GM18505 (cell line): ENCODE data around the gene GOLGA7B.
"Not testable (repeated sequence)": the region's sequence is repeated elsewhere in the genome, so short reads cannot be mapped to it uniquely, and the experiment has no call there.

Source experiments
- ATAC-seq: cut with Tn5 transposase; IDR thresholded peaks from one replicate; pipeline ENCODE4 v1.9.1; 2021; ENCODE audit not compliant: unreplicated experiment
- POLR2A ChIP-seq: IDR thresholded peaks from 4 replicates; pipeline ENCODE4 v1.6.1; 2011; ENCODE audit warnings: borderline replicate concordance; ENCODE audit not compliant: insufficient read depth, insufficient read length; ENCODE audit errors: extremely low read depth

GOLGA7B gene

GRCh38 chr10:97823734-97824133 lies 25.9 kb upstream of the GOLGA7B start:
- no peak for ATAC-seq
- no peak for TF ChIP-seq POLR2A

GRCh38 chr10:97825020-97825760 lies 24.5 kb upstream of the GOLGA7B start:
- no peak for TF ChIP-seq POLR2A
- no peak for ATAC-seq

- no peak for ATAC-seq
- TF ChIP-seq POLR2A: no peak
Measured at GRCh38 chr10:97826892-97827291, 22.8 kb upstream of the GOLGA7B start.

GRCh38 chr10:97827702-97828291 lies 21.8 kb upstream of the GOLGA7B start:
- no peak for ATAC-seq
- TF ChIP-seq POLR2A: no peak

GRCh38 chr10:97828721-97829120 lies 20.9 kb upstream of the GOLGA7B start:
- no peak for ATAC-seq
- TF ChIP-seq POLR2A: no peak

- no peak for ATAC-seq
Measured at GRCh38 chr10:97830064-97830463, 19.6 kb upstream of the GOLGA7B start.

GRCh38 chr10:97831259-97831658 lies 18.4 kb upstream of the GOLGA7B start:
- no peak for TF ChIP-seq POLR2A

More at GRCh38 chr10:97830064-97830463, 19.6 kb upstream of the GOLGA7B start:
- no peak for TF ChIP-seq POLR2A

GRCh38 chr10:97836446-97836845 lies 13.2 kb upstream of the GOLGA7B start:
- no peak for TF ChIP-seq POLR2A
- ATAC-seq: no peak

More at GRCh38 chr10:97831259-97831658, 18.4 kb upstream of the GOLGA7B start:
- ATAC-seq: no peak

GRCh38 chr10:97838091-97838490 lies 11.6 kb upstream of the GOLGA7B start:
- no peak for TF ChIP-seq POLR2A
- ATAC-seq: no peak

GRCh38 chr10:97841166-97841565 lies 8.5 kb upstream of the GOLGA7B start:
- not testable (repeated sequence) for ATAC-seq

- ATAC-seq: not testable (repeated sequence)
Measured at GRCh38 chr10:97842114-97842513, 7.5 kb upstream of the GOLGA7B start.

GRCh38 chr10:97842656-97843280 lies 6.9 kb upstream of the GOLGA7B start:
- TF ChIP-seq POLR2A: no peak
- no peak for ATAC-seq

GRCh38 chr10:97843281-97843671 lies 6.4 kb upstream of the GOLGA7B start:
- TF ChIP-seq POLR2A: no peak
- ATAC-seq: no peak

GRCh38 chr10:97843972-97844371 lies 5.7 kb upstream of the GOLGA7B start:
- ATAC-seq: not testable (repeated sequence)

- no peak for ATAC-seq
- no peak for TF ChIP-seq POLR2A
Measured at GRCh38 chr10:97844678-97845077, 5.0 kb upstream of the GOLGA7B start.

- ATAC-seq: peak; percentile 33
- no peak for TF ChIP-seq POLR2A
Measured at GRCh38 chr10:97849103-97849686, 448 bp upstream of the GOLGA7B start.
